NT2/D1 (cell line): ENCODE data around the gene HES7.

ENCODE experiments used
- SUZ12 ChIP-seq: IDR thresholded peaks from 2 replicates; pipeline ENCODE4 v1.6.1; 2011; ENCODE audit not compliant: insufficient read length, insufficient read depth; ENCODE audit errors: extremely low read depth
- YY1 ChIP-seq: IDR thresholded peaks from 2 replicates; pipeline ENCODE4 v1.6.1; 2011; ENCODE audit not compliant: insufficient read length, insufficient read depth
- ZNF274 ChIP-seq: IDR thresholded peaks from 2 replicates; pipeline ENCODE4 v1.6.1; 2011; ENCODE audit warnings: mild to moderate bottlenecking, low read depth, low read length

DNA sequence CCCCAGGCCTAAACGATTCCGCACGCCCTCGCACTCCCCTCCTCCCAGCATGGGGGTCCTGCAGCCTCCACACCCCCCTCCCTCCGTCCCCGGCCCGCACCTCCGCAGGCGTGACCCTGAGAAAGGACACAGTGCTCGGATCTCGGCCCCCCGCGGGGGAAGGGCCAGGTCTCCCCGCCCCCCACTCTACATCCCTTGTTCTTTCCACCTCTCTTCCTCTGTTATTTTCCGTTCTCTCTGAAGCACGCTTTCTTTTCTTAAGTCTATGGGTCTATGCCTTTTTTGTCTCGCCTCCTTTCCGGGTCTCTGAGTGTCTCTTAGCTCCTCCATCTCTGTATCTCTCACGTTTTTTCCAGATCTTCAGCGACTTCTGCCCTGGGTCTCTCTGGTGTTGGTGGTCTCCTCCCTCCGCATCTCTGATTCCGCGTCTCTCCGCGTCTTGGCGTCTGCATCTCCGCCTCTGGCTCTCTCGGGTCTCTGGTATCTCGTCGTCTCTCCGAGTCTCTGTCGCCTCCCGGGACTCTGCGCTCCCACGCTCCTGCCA, 2.1 kb upstream of the HES7 start:
- TF ChIP-seq ZNF274 (no peak), YY1 (no peak), SUZ12 (no peak)
